Measurements from ENCODE around the gene COL16A1. TPM values are rescaled to one million over a fixed set of nuclear protein-coding genes. Genes with fewer than 3 reads are reported as not detected.
A peak's percentile ranks its signal among the peaks of the same experiment; 100 is the strongest.

Gene COL16A1
- total and polyA plus RNA-seq, 2 of the 13 experiments (the other 11 are each of a cell fraction or from before 2014, with no cell fraction given) = 4.3 to 12.2 TPM

GRCh38 chr1:31715087-31715872 lies 11.5 kb upstream of the COL16A1 start (continued):
- TF ChIP-seq ZNF784 (CRISPR knock-in tag; IDR thresholded peaks at IDR 0.05; ENCODE audit: borderline replicate concordance) (no peak; the same call in 1 of the 2 replicates), ZNF772 (CRISPR knock-in tag; IDR thresholded peaks at IDR 0.05) (no peak), SNAI1 (CRISPR knock-in tag; IDR thresholded peaks at IDR 0.05; ENCODE audit: borderline replicate concordance) (no peak), ZSCAN21 (CRISPR knock-in tag; IDR thresholded peaks at IDR 0.05; ENCODE audit: borderline replicate concordance) (no peak; the same call in 1 of the 2 replicates), ZFP90 (CRISPR knock-in tag; IDR thresholded peaks at IDR 0.05; ENCODE audit: borderline replicate concordance) (peak; percentile 81; the same call in 1 of the 2 replicates), PHF20 (CRISPR knock-in tag; IDR thresholded peaks at IDR 0.05) (peak; percentile 69), SMAD9 (CRISPR knock-in tag; IDR thresholded peaks at IDR 0.05) (no peak; the same call in 1 of the 2 replicates), JDP2 (CRISPR knock-in tag; IDR thresholded peaks at IDR 0.05; ENCODE audit: borderline replicate concordance) (no peak), SYNCRIP (IDR thresholded peaks at IDR 0.05; ENCODE audit: insufficient read depth, low read depth, low read length) (no peak), ZMAT3 (CRISPR knock-in tag; conservative IDR thresholded peaks at IDR 0.05) (no peak), ZFP37 (CRISPR knock-in tag; IDR thresholded peaks at IDR 0.05; ENCODE audit: borderline replicate concordance) (peak; percentile 84; the same call in 1 of the 2 replicates), RCOR2 (CRISPR knock-in tag; IDR thresholded peaks at IDR 0.05) (no peak), ZNF607 (CRISPR knock-in tag; IDR thresholded peaks at IDR 0.05; ENCODE audit: borderline replicate concordance) (no peak), ZNF605 (CRISPR knock-in tag; IDR thresholded peaks at IDR 0.05) (peak; percentile 90), KDM1A (CRISPR knock-in tag; IDR thresholded peaks at IDR 0.05) (0 out of 2 replicates have a peak, but pooled peaks have one; percentile 52), MAZ (IDR thresholded peaks at IDR 0.05; ENCODE audit: borderline replicate concordance, low read depth, low read length) (peak; percentile 21; the same call in 1 of the 2 replicates), MAZ (CRISPR knock-in tag; IDR thresholded peaks at IDR 0.05; ENCODE audit: low read depth) (peak; percentile 22; the same call in 1 of the 2 replicates), ZNF282 (IDR thresholded peaks at IDR 0.05; ENCODE audit: partially characterized antibody) (no peak)
- TF ChIP-seq, protein P1, sequence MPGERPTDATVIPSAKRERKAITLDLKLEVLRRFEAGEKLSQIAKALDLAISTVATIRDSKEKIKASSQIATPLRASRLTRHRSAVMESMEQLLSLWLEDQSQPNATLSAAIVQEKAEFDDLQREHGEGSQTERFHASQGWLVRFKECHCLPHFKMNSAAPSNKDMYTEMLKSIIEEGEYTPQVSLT (CRISPR knock-in tag; IDR thresholded peaks at IDR 0.05; ENCODE audit: borderline replicate concordance, low read depth) = no peak
- TF ChIP-seq, protein P2, sequence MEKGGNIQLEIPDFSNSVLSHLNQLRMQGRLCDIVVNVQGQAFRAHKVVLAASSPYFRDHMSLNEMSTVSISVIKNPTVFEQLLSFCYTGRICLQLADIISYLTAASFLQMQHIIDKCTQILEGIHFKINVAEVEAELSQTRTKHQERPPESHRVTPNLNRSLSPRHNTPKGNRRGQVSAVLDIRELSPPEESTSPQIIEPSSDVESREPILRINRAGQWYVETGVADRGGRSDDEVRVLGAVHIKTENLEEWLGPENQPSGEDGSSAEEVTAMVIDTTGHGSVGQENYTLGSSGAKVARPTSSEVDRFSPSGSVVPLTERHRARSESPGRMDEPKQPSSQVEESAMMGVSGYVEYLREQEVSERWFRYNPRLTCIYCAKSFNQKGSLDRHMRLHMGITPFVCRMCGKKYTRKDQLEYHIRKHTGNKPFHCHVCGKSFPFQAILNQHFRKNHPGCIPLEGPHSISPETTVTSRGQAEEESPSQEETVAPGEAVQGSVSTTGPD (CRISPR knock-in tag; IDR thresholded peaks at IDR 0.05) = no peak
- TF ChIP-seq, protein P3, sequence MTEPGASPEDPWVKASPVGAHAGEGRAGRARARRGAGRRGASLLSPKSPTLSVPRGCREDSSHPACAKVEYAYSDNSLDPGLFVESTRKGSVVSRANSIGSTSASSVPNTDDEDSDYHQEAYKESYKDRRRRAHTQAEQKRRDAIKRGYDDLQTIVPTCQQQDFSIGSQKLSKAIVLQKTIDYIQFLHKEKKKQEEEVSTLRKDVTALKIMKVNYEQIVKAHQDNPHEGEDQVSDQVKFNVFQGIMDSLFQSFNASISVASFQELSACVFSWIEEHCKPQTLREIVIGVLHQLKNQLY (CRISPR knock-in tag; IDR thresholded peaks at IDR 0.05) = no peak
- TF ChIP-seq, protein P4, sequence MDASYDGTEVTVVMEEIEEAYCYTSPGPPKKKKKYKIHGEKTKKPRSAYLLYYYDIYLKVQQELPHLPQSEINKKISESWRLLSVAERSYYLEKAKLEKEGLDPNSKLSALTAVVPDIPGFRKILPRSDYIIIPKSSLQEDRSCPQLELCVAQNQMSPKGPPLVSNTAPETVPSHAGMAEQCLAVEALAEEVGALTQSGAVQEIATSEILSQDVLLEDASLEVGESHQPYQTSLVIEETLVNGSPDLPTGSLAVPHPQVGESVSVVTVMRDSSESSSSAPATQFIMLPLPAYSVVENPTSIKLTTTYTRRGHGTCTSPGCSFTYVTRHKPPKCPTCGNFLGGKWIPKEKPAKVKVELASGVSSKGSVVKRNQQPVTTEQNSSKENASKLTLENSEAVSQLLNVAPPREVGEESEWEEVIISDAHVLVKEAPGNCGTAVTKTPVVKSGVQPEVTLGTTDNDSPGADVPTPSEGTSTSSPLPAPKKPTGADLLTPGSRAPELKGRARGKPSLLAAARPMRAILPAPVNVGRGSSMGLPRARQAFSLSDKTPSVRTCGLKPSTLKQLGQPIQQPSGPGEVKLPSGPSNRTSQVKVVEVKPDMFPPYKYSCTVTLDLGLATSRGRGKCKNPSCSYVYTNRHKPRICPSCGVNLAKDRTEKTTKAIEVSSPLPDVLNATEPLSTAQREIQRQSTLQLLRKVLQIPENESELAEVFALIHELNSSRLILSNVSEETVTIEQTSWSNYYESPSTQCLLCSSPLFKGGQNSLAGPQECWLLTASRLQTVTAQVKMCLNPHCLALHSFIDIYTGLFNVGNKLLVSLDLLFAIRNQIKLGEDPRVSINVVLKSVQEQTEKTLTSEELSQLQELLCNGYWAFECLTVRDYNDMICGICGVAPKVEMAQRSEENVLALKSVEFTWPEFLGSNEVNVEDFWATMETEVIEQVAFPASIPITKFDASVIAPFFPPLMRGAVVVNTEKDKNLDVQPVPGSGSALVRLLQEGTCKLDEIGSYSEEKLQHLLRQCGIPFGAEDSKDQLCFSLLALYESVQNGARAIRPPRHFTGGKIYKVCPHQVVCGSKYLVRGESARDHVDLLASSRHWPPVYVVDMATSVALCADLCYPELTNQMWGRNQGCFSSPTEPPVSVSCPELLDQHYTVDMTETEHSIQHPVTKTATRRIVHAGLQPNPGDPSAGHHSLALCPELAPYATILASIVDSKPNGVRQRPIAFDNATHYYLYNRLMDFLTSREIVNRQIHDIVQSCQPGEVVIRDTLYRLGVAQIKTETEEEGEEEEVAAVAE (CRISPR knock-in tag; IDR thresholded peaks at IDR 0.05; ENCODE audit: borderline replicate concordance) = 0 out of 2 replicates have a peak, but pooled peaks have one; percentile 38
